Measurements from ENCODE around the gene YPEL1.

YPEL1 gene

GRCh38 chr22:21759646-21760376 is 24.2 kb upstream of the YPEL1 start:
- no peak for TF ChIP-seq TCF12 (IDR thresholded peaks at IDR 0.05; ENCODE audit: low read depth)
- no peak for TF ChIP-seq TEAD4 (IDR thresholded peaks at IDR 0.05)
- no peak for TF ChIP-seq REST (IDR thresholded peaks at IDR 0.05; ENCODE audit: low read depth)

- no peak for TF ChIP-seq EP300 (IDR thresholded peaks at IDR 0.05; ENCODE audit: borderline replicate concordance)
- no peak for TF ChIP-seq RAD21 (IDR thresholded peaks at IDR 0.05; ENCODE audit: low read depth)
- TF ChIP-seq CEBPB (IDR thresholded peaks at IDR 0.05) = no peak
- TF ChIP-seq TCF12 (IDR thresholded peaks at IDR 0.05; ENCODE audit: low read depth) = no peak
- TF ChIP-seq ZBTB7A (IDR thresholded peaks at IDR 0.05; ENCODE audit: low read depth) = no peak
- TF ChIP-seq TEAD4 (IDR thresholded peaks at IDR 0.05) = no peak
- TF ChIP-seq CREB1 (IDR thresholded peaks at IDR 0.05; ENCODE audit: low read depth) = no peak
- TF ChIP-seq USF1 (IDR thresholded peaks at IDR 0.05) = no peak
- TF ChIP-seq MAX (IDR thresholded peaks at IDR 0.05) = no peak
- TF ChIP-seq YY1 (IDR thresholded peaks at IDR 0.05; ENCODE audit: low read depth) = no peak
- TF ChIP-seq REST (IDR thresholded peaks at IDR 0.05; ENCODE audit: low read depth) = no peak
- TF ChIP-seq FOXM1 (IDR thresholded peaks at IDR 0.05; ENCODE audit: borderline replicate concordance, low read depth) = no peak
- no peak for TF ChIP-seq EGR1 (IDR thresholded peaks at IDR 0.05)
- no peak for TF ChIP-seq NFIC (IDR thresholded peaks at IDR 0.05)
- no peak for TF ChIP-seq TAF1 (IDR thresholded peaks at IDR 0.05; ENCODE audit: low read depth)
Observed at GRCh38 chr22:21759093-21759492, 23.5 kb upstream of the YPEL1 start.

- TF ChIP-seq TCF12 (IDR thresholded peaks at IDR 0.05; ENCODE audit: low read depth) (no peak), CEBPB (IDR thresholded peaks at IDR 0.05) (no peak), EP300 (IDR thresholded peaks at IDR 0.05; ENCODE audit: borderline replicate concordance) (no peak), CREB1 (IDR thresholded peaks at IDR 0.05; ENCODE audit: low read depth) (no peak), NFIC (IDR thresholded peaks at IDR 0.05) (no peak), REST (IDR thresholded peaks at IDR 0.05; ENCODE audit: low read depth) (no peak), FOXM1 (IDR thresholded peaks at IDR 0.05; ENCODE audit: borderline replicate concordance, low read depth) (no peak), YY1 (IDR thresholded peaks at IDR 0.05; ENCODE audit: low read depth) (no peak), EGR1 (IDR thresholded peaks at IDR 0.05) (no peak)
Observed at GRCh38 chr22:21758091-21758864, 22.7 kb upstream of the YPEL1 start.

GRCh38 chr22:21755851-21756284 is 20.3 kb upstream of the YPEL1 start:
- no peak for TF ChIP-seq CREB1 (IDR thresholded peaks at IDR 0.05; ENCODE audit: low read depth)
- no peak for TF ChIP-seq TEAD4 (IDR thresholded peaks at IDR 0.05)
- no peak for TF ChIP-seq CEBPB (IDR thresholded peaks at IDR 0.05)
- TF ChIP-seq FOXM1 (IDR thresholded peaks at IDR 0.05; ENCODE audit: borderline replicate concordance, low read depth) = no peak
- TF ChIP-seq MAX (IDR thresholded peaks at IDR 0.05) = no peak
- no peak for TF ChIP-seq RAD21 (IDR thresholded peaks at IDR 0.05; ENCODE audit: low read depth)
- TF ChIP-seq ZBTB7A (IDR thresholded peaks at IDR 0.05; ENCODE audit: low read depth) = no peak
- no peak for TF ChIP-seq YY1 (IDR thresholded peaks at IDR 0.05; ENCODE audit: low read depth)
- no peak for TF ChIP-seq REST (IDR thresholded peaks at IDR 0.05; ENCODE audit: low read depth)
- no peak for TF ChIP-seq EP300 (IDR thresholded peaks at IDR 0.05; ENCODE audit: borderline replicate concordance)

Measured in Ishikawa (cell line).